Middle frontal gyrus (tissue), 1 donor: Measurements from ENCODE around the gene ACOT9.
A peak's percentile ranks its signal among the peaks of the same experiment; 100 is the strongest.
"Not testable (repeated sequence)": the region's sequence is repeated elsewhere in the genome, so short reads cannot be mapped to it uniquely, and the experiment has no call there.

Source experiments
- DNase-seq: peaks from one replicate; pipeline ENCODE4 v3.0.0-alpha.2; 2015; ENCODE audit warnings: low spot score; ENCODE audit errors: extremely low spot score

Gene ACOT9

GRCh38 chrX:23742697-23743622 is at the start of gene ACOT9:
TSS of gene ACOT9 (minus strand) at chrX:23743276. CDS start at chrX:23743144, 132 bp downstream.
- peak; percentile 36 for DNase-seq

- DNase-seq = no peak
Measured at GRCh38 chrX:23790155-23790497, 47.0 kb upstream of the ACOT9 start.

- no peak for DNase-seq
Measured at GRCh38 chrX:23789386-23790154, 46.5 kb upstream of the ACOT9 start.

GRCh38 chrX:23788946-23789345 is 45.9 kb upstream of the ACOT9 start:
- DNase-seq = no peak

GRCh38 chrX:23788521-23788920 is 45.4 kb upstream of the ACOT9 start:
- no peak for DNase-seq

GRCh38 chrX:23787745-23788118 is 44.7 kb upstream of the ACOT9 start:
- DNase-seq = no peak

GRCh38 chrX:23786268-23786815 is 43.3 kb upstream of the ACOT9 start:
- DNase-seq = no peak

- DNase-seq = no peak
Measured at GRCh38 chrX:23785580-23785979, 42.5 kb upstream of the ACOT9 start.

GRCh38 chrX:23784470-23785331 is 41.6 kb upstream of the ACOT9 start:
- no peak for DNase-seq

- DNase-seq = no peak
Measured at GRCh38 chrX:23783589-23784469, 40.8 kb upstream of the ACOT9 start.

- peak; percentile 78 for DNase-seq
Measured at GRCh38 chrX:23782863-23783588, 40.0 kb upstream of the ACOT9 start, which contains the start of gene SAT1. TSS of gene SAT1 (plus strand) at chrX:23783173. CDS start at chrX:23783352, 179 bp downstream.

- DNase-seq = no peak
Measured at GRCh38 chrX:23782455-23782854, 39.4 kb upstream of the ACOT9 start.

GRCh38 chrX:23779025-23779424 is 35.9 kb upstream of the ACOT9 start:
- no peak for DNase-seq

- DNase-seq = no peak
Measured at GRCh38 chrX:23776363-23776762, 33.3 kb upstream of the ACOT9 start.

- DNase-seq = no peak
Measured at GRCh38 chrX:23773601-23774175, 30.6 kb upstream of the ACOT9 start.

- not testable (repeated sequence) for DNase-seq
Measured at GRCh38 chrX:23771086-23771485, 28.0 kb upstream of the ACOT9 start.

- DNase-seq = no peak
Measured at GRCh38 chrX:23770142-23770541, 27.1 kb upstream of the ACOT9 start.

GRCh38 chrX:23766650-23767551 is 23.8 kb upstream of the ACOT9 start:
- no peak for DNase-seq
